Measurements from ENCODE around the gene ANKRD9.

Gene ANKRD9

GRCh38 chr14:102510616-102511520 lies 1.3 kb upstream of the ANKRD9 start:
- H3K4me3 Mint-ChIP-seq: peak overlapping the region; percentile 80
- no peaks in the 10 kb centered on the region for H3K9me3 Mint-ChIP-seq
- H3K27me3 Mint-ChIP-seq: peaks cover 24% of the 10 kb centered on the region
- H3K4me1 Mint-ChIP-seq: peaks cover 19% of the 10 kb centered on the region
- DNase-seq: peak; percentile 53
- CTCF ChIA-PET: interaction anchor here (1.1 to 1.7 kb wide), 2 partner anchors 11 to 73 kb away, joined by 3 to 6 read pairs; no protein-coding TSS in a partner anchor
- H3K36me3 Mint-ChIP-seq: peaks cover 4% of the 10 kb centered on the region
- H3K27ac Mint-ChIP-seq: no peak overlapping the region

- CTCF ChIA-PET: interaction anchor here (0.8 to 1.3 kb wide), 3 partner anchors 9 to 72 kb away, joined by 3 to 5 read pairs (median 3); no protein-coding TSS in a partner anchor
- H3K27me3 Mint-ChIP-seq: peaks cover 10% of the 10 kb centered on the region
- peak overlapping the region; percentile 68 for H3K4me3 Mint-ChIP-seq
- peaks cover 19% of the 10 kb centered on the region for H3K4me1 Mint-ChIP-seq
- peak overlapping the region; percentile 67 for H3K27ac Mint-ChIP-seq
- DNase-seq: peak; percentile 43
- H3K9me3 Mint-ChIP-seq: no peaks in the 10 kb centered on the region
- peaks cover 4% of the 10 kb centered on the region for H3K36me3 Mint-ChIP-seq
Observed at GRCh38 chr14:102508774-102509745, 516 bp downstream of the ANKRD9 start.

- peak overlapping the region; percentile 68 for H3K4me3 Mint-ChIP-seq
- H3K4me1 Mint-ChIP-seq: peaks cover 19% of the 10 kb centered on the region
- DNase-seq: no peak
- CTCF ChIA-PET: interaction anchor here (0.8 to 1.3 kb wide), 3 partner anchors 70 to 191 kb away, joined by 3 to 5 read pairs (median 3); no protein-coding TSS in a partner anchor
- peaks cover 4% of the 10 kb centered on the region for H3K36me3 Mint-ChIP-seq
- no peak overlapping the region for H3K27ac Mint-ChIP-seq
- H3K9me3 Mint-ChIP-seq: no peaks in the 10 kb centered on the region
- peaks cover 10% of the 10 kb centered on the region for H3K27me3 Mint-ChIP-seq
Observed at GRCh38 chr14:102508410-102508773, 1.2 kb downstream of the ANKRD9 start.

GRCh38 chr14:102507857-102508312 lies 1.7 kb downstream of the ANKRD9 start:
- no peak for DNase-seq
- H3K36me3 Mint-ChIP-seq: peaks cover 4% of the 10 kb centered on the region
- no peak overlapping the region for H3K27ac Mint-ChIP-seq
- peaks cover 19% of the 10 kb centered on the region for H3K4me1 Mint-ChIP-seq
- CTCF ChIA-PET: interaction anchor here (0.8 to 1.3 kb wide), 3 partner anchors 70 to 190 kb away, joined by 3 to 5 read pairs (median 3); no protein-coding TSS in a partner anchor
- H3K4me3 Mint-ChIP-seq: peak overlapping the region; percentile 68
- H3K9me3 Mint-ChIP-seq: no peaks in the 10 kb centered on the region
- peaks cover 5% of the 10 kb centered on the region for H3K27me3 Mint-ChIP-seq

GRCh38 chr14:102507081-102507856 lies 2.3 kb downstream of the ANKRD9 start:
- H3K4me3 Mint-ChIP-seq: no peak overlapping the region
- DNase-seq: no peak

GRCh38 chr14:102506626-102506925 lies 3.0 kb downstream of the ANKRD9 start:
- H3K27me3 Mint-ChIP-seq: peaks cover 5% of the 10 kb centered on the region
- H3K36me3 Mint-ChIP-seq: peaks cover 4% of the 10 kb centered on the region
- DNase-seq: no peak
- CTCF ChIA-PET: no interaction called here
- peaks cover 19% of the 10 kb centered on the region for H3K4me1 Mint-ChIP-seq
- H3K27ac Mint-ChIP-seq: no peak overlapping the region
- no peak overlapping the region for H3K4me3 Mint-ChIP-seq
- no peaks in the 10 kb centered on the region for H3K9me3 Mint-ChIP-seq

More at GRCh38 chr14:102507081-102507856, 2.3 kb downstream of the ANKRD9 start:
- Mint-ChIP-seq H3K27ac (no peak overlapping the region), H3K9me3 (no peaks in the 10 kb centered on the region), H3K4me1 (peaks cover 19% of the 10 kb centered on the region), H3K27me3 (peaks cover 5% of the 10 kb centered on the region), H3K36me3 (peaks cover 4% of the 10 kb centered on the region)
- CTCF ChIA-PET: interaction anchor here (0.9 kb wide), 1 partner anchor 190 kb away, joined by 3 read pairs; no protein-coding TSS in a partner anchor

GRCh38 chr14:102505775-102506625 lies 3.6 kb downstream of the ANKRD9 start:
- Mint-ChIP-seq H3K4me3 (no peak overlapping the region), H3K27ac (no peak overlapping the region), H3K36me3 (peaks cover 4% of the 10 kb centered on the region), H3K4me1 (peaks cover 17% of the 10 kb centered on the region), H3K27me3 (peaks cover 5% of the 10 kb centered on the region), H3K9me3 (no peaks in the 10 kb centered on the region)
- no peak for DNase-seq
- CTCF ChIA-PET: no interaction called here

GRCh38 chr14:102505000-102505619 lies 4.5 kb downstream of the ANKRD9 start:
- no peak for DNase-seq
- peaks cover 16% of the 10 kb centered on the region for H3K4me1 Mint-ChIP-seq
- H3K27ac Mint-ChIP-seq: no peak overlapping the region
- H3K9me3 Mint-ChIP-seq: no peaks in the 10 kb centered on the region
- no peak overlapping the region for H3K4me3 Mint-ChIP-seq
- H3K36me3 Mint-ChIP-seq: peaks cover 4% of the 10 kb centered on the region
- CTCF ChIA-PET: no interaction called here
- peaks cover 5% of the 10 kb centered on the region for H3K27me3 Mint-ChIP-seq

- Mint-ChIP-seq H3K4me1 (peaks cover 18% of the 10 kb centered on the region), H3K27me3 (peaks cover 5% of the 10 kb centered on the region), H3K4me3 (no peak overlapping the region), H3K36me3 (peaks cover 4% of the 10 kb centered on the region), H3K9me3 (no peaks in the 10 kb centered on the region), H3K27ac (no peak overlapping the region)
- DNase-seq: no peak
- CTCF ChIA-PET: no interaction called here
Observed at GRCh38 chr14:102504328-102504999, 5.1 kb downstream of the ANKRD9 start.

GRCh38 chr14:102503641-102504327 lies 5.8 kb downstream of the ANKRD9 start:
- H3K27me3 Mint-ChIP-seq: peaks cover 4% of the 10 kb centered on the region
- H3K4me3 Mint-ChIP-seq: no peak overlapping the region
- DNase-seq: no peak
- H3K9me3 Mint-ChIP-seq: no peaks in the 10 kb centered on the region
- CTCF ChIA-PET: no interaction called here
- peaks cover 4% of the 10 kb centered on the region for H3K36me3 Mint-ChIP-seq
- no peak overlapping the region for H3K27ac Mint-ChIP-seq
- peaks cover 17% of the 10 kb centered on the region for H3K4me1 Mint-ChIP-seq

- Mint-ChIP-seq H3K9me3 (no peaks in the 10 kb centered on the region), H3K4me3 (no peak overlapping the region), H3K27ac (no peak overlapping the region), H3K27me3 (no peaks in the 10 kb centered on the region), H3K36me3 (peaks cover 4% of the 10 kb centered on the region), H3K4me1 (peaks cover 10% of the 10 kb centered on the region)
- no peak for DNase-seq
- CTCF ChIA-PET: no interaction called here
Observed at GRCh38 chr14:102502571-102502970, 7.0 kb downstream of the ANKRD9 start.

All from activated naive CD4-positive, alpha-beta T cell treated with anti-CD3 and anti-CD28 coated beads, Interleukin-2, amount 10 ng/mL, durations not matched to agents 7 days and 5 days (primary cell).